Endothelial cell of umbilical vein (primary cell): Measurements from ENCODE around the gene SMOC2. TPM values are rescaled to one million over a fixed set of nuclear protein-coding genes. Genes with fewer than 3 reads are reported as not detected.

Experiments used
- BruUV-seq: library from RNA; stranded (reverse); fragments of 400-500 nt; replicated peaks from 2 replicates; lab custom pipeline; 2021; lab: Mats Ljungman, UMichigan
- CTCF ChIA-PET: fragments of 300-600, 350-600 bp; sonication (Branson Sonifier 250); formaldehyde crosslinking; loops from one replicate; lab custom pipeline; 2021; ENCODE audit warnings: antibody characterized with exemption, inconsistent platforms; lab: Charles Lee
- POLR2A ChIA-PET: fragments of 300-600, 350-600 bp; sonication (Branson Sonifier 250); formaldehyde crosslinking; loops from one replicate; lab custom pipeline; 2021; ENCODE audit warnings: antibody characterized with exemption, inconsistent platforms; lab: Charles Lee
- DNase-seq: peaks from one replicate; pipeline ENCODE4 v3.0.0-alpha.2; 2011; ENCODE audit warnings: low read depth, low spot score
- FAIRE-seq: peaks from 2 replicates; lab custom pipeline; 2011; peaks lifted over from hg19 to GRCh38; lab: Jason Lieb, UNC
- H2AFZ ChIP-seq: 2 replicates; pipeline ENCODE4 v1.6.0; 2012; ENCODE audit warnings: low read depth, low read length, control low read depth, inconsistent platforms
- H3K27ac ChIP-seq: 2 replicates; pipeline ENCODE4 v1.5.1; 2011; ENCODE audit warnings: low read depth, mild to moderate bottlenecking, control low read depth, low read length, moderate library complexity; ENCODE audit not compliant: insufficient read depth
- H3K27me3 ChIP-seq, 2 experiments: 2 replicates each; pipeline versions ENCODE4 v1.6.0 to v1.6.1; 2011; ENCODE audit warnings: low read length in 2 of 2, mixed read lengths in 1 of 2; ENCODE audit not compliant: control insufficient read depth in 2 of 2, insufficient read depth in 2 of 2
- H3K36me3 ChIP-seq, 2 experiments: 2 replicates in 1 of 2; 3 replicates in 1 of 2; pipeline ENCODE4 v1.5.1; 2011; ENCODE audit warnings: low read length in 2 of 2, mild to moderate bottlenecking in 1 of 2, moderate library complexity in 1 of 2; ENCODE audit not compliant: control insufficient read depth in 2 of 2, insufficient read depth in 2 of 2; ENCODE audit errors: extremely low read depth in 1 of 2
- H3K4me1 ChIP-seq: 3 replicates; pipeline ENCODE4 v1.5.1; 2011; ENCODE audit warnings: mild to moderate bottlenecking, low read length; ENCODE audit not compliant: control insufficient read depth, insufficient read depth; ENCODE audit errors: extremely low read depth
- H3K4me2 ChIP-seq: 2 replicates; pipeline ENCODE4 v1.6.1; 2011; ENCODE audit warnings: low read length, control low read depth, mixed read lengths; ENCODE audit not compliant: insufficient read depth
- H3K4me3 ChIP-seq, 3 experiments: fragments of 200-600 bp in 1 of 3; sonication (generic), shearing (Covaris generic) in 1 of 3; replicated peaks in 1 of 3; 2 replicates each; pipeline ENCODE4 v1.5.1; 2011 to 2016; ENCODE audit warnings: control low read depth in 3 of 3, low read length in 3 of 3, mild to moderate bottlenecking in 2 of 3, inconsistent platforms in 1 of 3, low read depth in 1 of 3, moderate library complexity in 1 of 3; ENCODE audit not compliant: insufficient read depth in 1 of 3
- H3K79me2 ChIP-seq: 2 replicates; pipeline ENCODE4 v1.6.0; 2012; ENCODE audit warnings: low read length, inconsistent platforms; ENCODE audit not compliant: control insufficient read depth, insufficient read depth
- H3K9ac ChIP-seq: replicated peaks from 2 replicates; pipeline ENCODE3; 2011; ENCODE audit warnings: low read length, control low read depth; ENCODE audit not compliant: insufficient read depth; ENCODE audit errors: extremely low read depth
- H3K9me1 ChIP-seq: replicated peaks from 3 replicates; pipeline ENCODE4 v1.6.0; 2011; ENCODE audit warnings: mild to moderate bottlenecking, low read length; ENCODE audit not compliant: control insufficient read depth, insufficient read depth; ENCODE audit errors: extremely low read depth
- H3K9me3 ChIP-seq: replicated peaks from 2 replicates; pipeline ENCODE4 v1.5.1; 2012; ENCODE audit warnings: low read length, inconsistent platforms; ENCODE audit not compliant: control insufficient read depth, insufficient read depth
- H4K20me1 ChIP-seq: replicated peaks from 2 replicates; pipeline ENCODE3; 2011; ENCODE audit warnings: mild to moderate bottlenecking, low read length; ENCODE audit not compliant: control insufficient read depth, insufficient read depth; ENCODE audit errors: extremely low read depth
- EZH2 ChIP-seq: IDR thresholded peaks from 2 replicates; pipeline ENCODE4 v1.6.1; 2012; ENCODE audit warnings: borderline replicate concordance, low read depth, mild to moderate bottlenecking, moderate library complexity, low read length, inconsistent platforms; ENCODE audit not compliant: severe bottlenecking
- GATA2 ChIP-seq: IDR thresholded peaks from 2 replicates; pipeline ENCODE4 v1.7.0; 2011; ENCODE audit warnings: low read depth, mild to moderate bottlenecking, moderate library complexity, mixed read lengths, low read length; ENCODE audit not compliant: insufficient read length, insufficient read depth
- POLR2A ChIP-seq: IDR thresholded peaks from 2 replicates; pipeline ENCODE4 v1.6.1; 2012; ENCODE audit warnings: low read depth, mild to moderate bottlenecking, control low read depth, low read length
- dilution Hi-C: fragments of 300-500 bp; cut with MboI; formaldehyde crosslinking; loops from one replicate; pipeline ENCODE4 v1.15.0; 2019; ENCODE audit warnings: low sequenced_read_pairs; ENCODE audit not compliant: extremely low pct_ligation_motif_present
- intact Hi-C: fragments of 100-400 bp; cut with micrococcal nuclease; formaldehyde crosslinking; loops from one replicate; pipeline ENCODE4 v1.10.0; 2022
- polyA plus RNA-seq, 4 experiments: library from polyadenylated mRNA; depleted of rRNA in 3 of 4; stranded (reverse) in 3 of 4; unstranded in 1 of 4; fragments of >200 nt; gene quantifications; 2 replicates each; pipeline versions ENCODE4 v1.2.1 to v1.2.3, GENCODE V29; 2011 to 2012; ENCODE audit warnings: missing spikeins in 1 of 4
- total RNA-seq: library from RNA; stranded (reverse); gene quantifications from 2 replicates; pipeline ENCODE4 v1.2.3, GENCODE V29; 2021
- TF ChIP-seq, protein P1 (sequence below): IDR thresholded peaks from 2 replicates; pipeline ENCODE4 v1.6.1; 2011; ENCODE audit not compliant: insufficient read depth, insufficient read length
- TF ChIP-seq, protein P2 (sequence below), 2 donors: IDR thresholded peaks; 1 replicate in 1 of 2; 2 replicates in 1 of 2; pipeline ENCODE4 v1.5.1; 2011; ENCODE audit warnings: low read length in 2 of 2, mild to moderate bottlenecking in 2 of 2, moderate library complexity in 2 of 2, control low read depth in 1 of 2, inconsistent platforms in 1 of 2, low read depth in 1 of 2; ENCODE audit not compliant: insufficient read depth in 1 of 2; ENCODE audit errors: extremely low read depth in 1 of 2

Gene SMOC2
- total and polyA plus RNA-seq, 2 donors (not counting 3 experiments of a cell fraction or from before 2014, with no cell fraction given) = not detected

DNA sequence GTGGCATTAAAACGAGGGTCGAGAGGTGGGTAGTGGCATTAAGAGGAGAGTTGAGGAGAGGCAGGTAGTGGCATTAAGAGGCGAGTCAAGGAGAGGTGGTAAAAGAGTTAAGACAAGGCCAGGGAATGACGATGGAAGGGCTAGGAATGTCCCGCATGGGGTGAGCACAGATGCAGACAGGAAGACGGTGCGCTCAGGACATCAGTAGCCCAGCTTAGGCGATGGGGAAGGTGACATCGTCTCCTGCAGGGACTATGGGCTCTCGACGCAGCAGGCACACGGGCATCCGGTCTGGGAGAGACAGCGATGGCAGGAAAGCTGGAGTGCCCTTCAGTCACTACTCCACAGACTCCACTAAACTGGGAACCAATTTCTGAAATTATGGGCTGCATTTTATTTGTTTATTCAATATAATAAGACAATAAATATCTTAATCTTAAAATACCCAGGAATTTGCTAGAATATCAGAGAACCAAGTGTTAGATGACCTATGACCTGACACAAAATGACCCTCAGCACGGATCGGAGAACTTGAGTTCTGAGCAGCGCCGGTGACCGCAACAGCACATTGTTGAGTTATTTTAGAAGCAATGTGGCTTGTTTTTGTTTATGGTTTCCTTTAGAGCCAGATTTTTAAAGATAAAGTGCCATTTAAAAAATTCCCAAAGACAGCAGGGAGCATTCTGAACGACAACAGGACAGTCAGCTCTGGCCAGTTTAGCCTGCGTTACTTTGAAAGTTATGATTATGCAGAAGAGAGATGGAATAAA is 177.7 kb downstream of the SMOC2 start:
- Histone ChIP-seq H3K9me3 (no peaks in the 10 kb centered on the region), H4K20me1 (no peaks in the 10 kb centered on the region), H3K9ac (no peak overlapping the region), H3K27ac (no peak overlapping the region), H3K4me1 (no peaks in the 10 kb centered on the region), H3K4me2 (no peak overlapping the region), H3K79me2 (no peaks in the 10 kb centered on the region), H3K36me3 (no peaks in the 10 kb centered on the region), H3K27me3 (no peaks in the 10 kb centered on the region), H2AFZ (no peak overlapping the region), H3K9me1 (no peaks in the 10 kb centered on the region), H3K4me3 (no peak overlapping the region)
- dilution Hi-C loops = no loop called here
- DNase-seq (no peak), FAIRE-seq (no peak)
- ChIA-PET POLR2A (no interaction called here), CTCF (no interaction called here)
- intact Hi-C loops = no loop called here
- no TSS peak for BruUV-seq
- TF ChIP-seq, protein P1, sequence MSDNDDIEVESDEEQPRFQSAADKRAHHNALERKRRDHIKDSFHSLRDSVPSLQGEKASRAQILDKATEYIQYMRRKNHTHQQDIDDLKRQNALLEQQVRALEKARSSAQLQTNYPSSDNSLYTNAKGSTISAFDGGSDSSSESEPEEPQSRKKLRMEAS = no peak
- TF ChIP-seq, protein P2, sequence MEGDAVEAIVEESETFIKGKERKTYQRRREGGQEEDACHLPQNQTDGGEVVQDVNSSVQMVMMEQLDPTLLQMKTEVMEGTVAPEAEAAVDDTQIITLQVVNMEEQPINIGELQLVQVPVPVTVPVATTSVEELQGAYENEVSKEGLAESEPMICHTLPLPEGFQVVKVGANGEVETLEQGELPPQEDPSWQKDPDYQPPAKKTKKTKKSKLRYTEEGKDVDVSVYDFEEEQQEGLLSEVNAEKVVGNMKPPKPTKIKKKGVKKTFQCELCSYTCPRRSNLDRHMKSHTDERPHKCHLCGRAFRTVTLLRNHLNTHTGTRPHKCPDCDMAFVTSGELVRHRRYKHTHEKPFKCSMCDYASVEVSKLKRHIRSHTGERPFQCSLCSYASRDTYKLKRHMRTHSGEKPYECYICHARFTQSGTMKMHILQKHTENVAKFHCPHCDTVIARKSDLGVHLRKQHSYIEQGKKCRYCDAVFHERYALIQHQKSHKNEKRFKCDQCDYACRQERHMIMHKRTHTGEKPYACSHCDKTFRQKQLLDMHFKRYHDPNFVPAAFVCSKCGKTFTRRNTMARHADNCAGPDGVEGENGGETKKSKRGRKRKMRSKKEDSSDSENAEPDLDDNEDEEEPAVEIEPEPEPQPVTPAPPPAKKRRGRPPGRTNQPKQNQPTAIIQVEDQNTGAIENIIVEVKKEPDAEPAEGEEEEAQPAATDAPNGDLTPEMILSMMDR (IDR thresholded peaks at IDR 0.05; ENCODE audit: extremely low read depth in 1 of 2, insufficient read depth in 1 of 2, low read depth in 1 of 2, low read length in 2 of 2) = no peak
- TF ChIP-seq POLR2A (no peak), GATA2 (no peak), EZH2 (no peak)
